NK-92 (cell line): ENCODE data around the gene ART4.

ENCODE experiments used
- DNase-seq: peaks from one replicate; lab custom pipeline; 2025; ENCODE audit not compliant: unreplicated experiment; lab: John Stamatoyannopoulos, UW

ART4 gene

GRCh38 chr12:14852880-14853279, 9.6 kb upstream of the ART4 start:
- DNase-seq = no peak

GRCh38 chr12:14850929-14851663, 7.8 kb upstream of the ART4 start:
- DNase-seq = no peak

GRCh38 chr12:14849661-14850060, 6.3 kb upstream of the ART4 start:
- DNase-seq = no peak

GRCh38 chr12:14846876-14847580, 3.7 kb upstream of the ART4 start:
- no peak for DNase-seq

- DNase-seq = no peak
Observed at GRCh38 chr12:14846042-14846587, 2.8 kb upstream of the ART4 start.

- DNase-seq = no peak
Observed at GRCh38 chr12:14845350-14845750, 2.0 kb upstream of the ART4 start.

GRCh38 chr12:14844401-14844800, 1.1 kb upstream of the ART4 start:
- no peak for DNase-seq

GRCh38 chr12:14842315-14842714, 1.0 kb downstream of the ART4 start:
- no peak for DNase-seq

- DNase-seq = no peak
Observed at GRCh38 chr12:14841761-14842160, 1.6 kb downstream of the ART4 start.

GRCh38 chr12:14840616-14841015, 2.7 kb downstream of the ART4 start:
- no peak for DNase-seq

GRCh38 chr12:14839262-14839661, 4.1 kb downstream of the ART4 start:
- DNase-seq = no peak

- DNase-seq = no peak
Observed at GRCh38 chr12:14836336-14837210, 6.8 kb downstream of the ART4 start.

- DNase-seq = no peak
Observed at GRCh38 chr12:14834509-14834908, 8.8 kb downstream of the ART4 start.

GRCh38 chr12:14833952-14834351, 9.4 kb downstream of the ART4 start:
- DNase-seq = no peak

GRCh38 chr12:14833336-14833735, 10.0 kb downstream of the ART4 start:
- no peak for DNase-seq

GRCh38 chr12:14828892-14829291, 14.4 kb downstream of the ART4 start:
- DNase-seq = no peak

- DNase-seq = no peak
Observed at GRCh38 chr12:14827043-14827442, 16.3 kb downstream of the ART4 start.

- no peak for DNase-seq
Observed at GRCh38 chr12:14826491-14826890, 16.8 kb downstream of the ART4 start.

- DNase-seq = no peak
Observed at GRCh38 chr12:14825256-14825655, 18.1 kb downstream of the ART4 start.

- no peak for DNase-seq
Observed at GRCh38 chr12:14824012-14824634, 19.2 kb downstream of the ART4 start.

- no peak for DNase-seq
Observed at GRCh38 chr12:14814014-14814413, 29.3 kb downstream of the ART4 start, which contains the start of gene SMCO3. SMCO3 (minus strand) TSS chr12:14814182; CDS start chr12:14806680, 7,502 bp downstream.
